ENCODE results near the gene CLMN. TPM values are rescaled to one million over a fixed set of nuclear protein-coding genes. Genes with fewer than 3 reads are reported as not detected.

The CLMN gene
- total and polyA plus RNA-seq, 2 donors (not counting 3 experiments of a cell fraction or from before 2014, with no cell fraction given) = 0.72 to 9.6 TPM

DNA sequence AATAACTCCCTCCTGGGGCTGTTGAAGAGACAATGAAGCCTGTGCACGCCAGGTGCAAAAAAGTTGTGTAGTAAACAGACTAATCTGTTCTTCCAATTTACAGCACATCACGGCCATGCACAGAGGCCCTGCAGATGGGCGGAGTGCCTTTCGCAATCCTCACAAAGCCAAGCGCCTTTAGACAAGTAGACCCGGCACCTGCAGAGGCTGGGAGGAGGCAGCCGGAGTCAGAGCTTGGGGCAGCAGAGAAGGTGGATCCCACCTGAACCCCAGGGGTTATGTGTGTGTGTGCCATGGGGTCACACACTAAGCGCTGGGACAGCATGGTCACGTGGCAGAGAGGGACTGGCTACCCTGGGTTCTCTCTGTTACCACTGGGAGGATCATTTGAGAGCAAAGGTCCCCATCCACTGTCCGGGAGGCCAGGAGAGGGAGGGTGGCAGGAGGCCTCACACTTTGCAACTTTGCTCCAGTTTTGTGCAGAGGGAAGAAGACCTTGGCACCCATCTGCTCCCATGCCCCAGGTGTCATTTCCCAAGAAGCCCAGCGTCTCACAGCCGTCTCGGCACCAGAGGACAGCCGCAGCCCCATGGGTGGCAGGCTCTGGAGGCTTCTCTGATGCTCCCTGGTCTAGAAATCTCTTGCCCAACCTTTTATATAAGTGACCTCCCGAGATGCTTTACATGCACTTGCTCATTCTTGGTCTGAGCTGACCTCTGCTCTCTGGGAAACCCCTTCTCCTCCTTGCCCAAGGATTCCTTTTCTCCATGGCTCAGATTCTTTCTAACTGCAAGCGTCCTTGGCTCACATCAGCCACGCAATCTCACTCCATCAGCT is 82.4 kb downstream of the CLMN start:
- BruUV-seq (replicated peaks) = no TSS peak
- no peaks in the 10 kb centered on the region for H3K79me2 ChIP-seq (ENCODE audit: control insufficient read depth, insufficient read depth, low read length)
- intact Hi-C loops (cut with micrococcal nuclease) (no loop called here), dilution Hi-C loops (cut with MboI; ENCODE audit: extremely low pct_ligation_motif_present, low sequenced_read_pairs) (no loop called here)
- H3K9me3 ChIP-seq (replicated peaks; ENCODE audit: control insufficient read depth, insufficient read depth, low read length) = no peaks in the 10 kb centered on the region
- H3K27me3 ChIP-seq (ENCODE audit: control insufficient read depth in 2 of 2, insufficient read depth in 2 of 2, low read length in 2 of 2) = peaks cover 0 to 2% of the 10 kb centered on the region in 2 experiments
- no peak overlapping the region for H3K4me3 ChIP-seq (replicated peaks in 1 of 3; ENCODE audit: insufficient read depth in 1 of 3, low read depth in 1 of 3, low read length in 3 of 3)
- no peaks in the 10 kb centered on the region for H4K20me1 ChIP-seq (replicated peaks; ENCODE audit: control insufficient read depth, extremely low read depth, insufficient read depth, low read length)
- ChIA-PET CTCF (no interaction called here), POLR2A (no interaction called here)
- FAIRE-seq (no peak), DNase-seq (ENCODE audit: low read depth, low spot score) (no peak)
- no peak overlapping the region for H2AFZ ChIP-seq (ENCODE audit: low read depth, low read length)
- H3K27ac ChIP-seq (ENCODE audit: insufficient read depth, low read depth, low read length) = no peak overlapping the region
- TF ChIP-seq JUN (IDR thresholded peaks at IDR 0.05; ENCODE audit: borderline replicate concordance, insufficient read depth, insufficient read length, low read depth) (no peak), GATA2 (IDR thresholded peaks at IDR 0.05; ENCODE audit: insufficient read depth, insufficient read length, low read depth, low read length) (no peak), FOS (IDR thresholded peaks at IDR 0.05; ENCODE audit: borderline replicate concordance, insufficient read depth, low read length) (no peak), MYC (IDR thresholded peaks at IDR 0.05; ENCODE audit: low read depth, low read length) (no peak), POLR2A (IDR thresholded peaks at IDR 0.05; ENCODE audit: low read depth, low read length) (no peak)
- TF ChIP-seq, protein P1, sequence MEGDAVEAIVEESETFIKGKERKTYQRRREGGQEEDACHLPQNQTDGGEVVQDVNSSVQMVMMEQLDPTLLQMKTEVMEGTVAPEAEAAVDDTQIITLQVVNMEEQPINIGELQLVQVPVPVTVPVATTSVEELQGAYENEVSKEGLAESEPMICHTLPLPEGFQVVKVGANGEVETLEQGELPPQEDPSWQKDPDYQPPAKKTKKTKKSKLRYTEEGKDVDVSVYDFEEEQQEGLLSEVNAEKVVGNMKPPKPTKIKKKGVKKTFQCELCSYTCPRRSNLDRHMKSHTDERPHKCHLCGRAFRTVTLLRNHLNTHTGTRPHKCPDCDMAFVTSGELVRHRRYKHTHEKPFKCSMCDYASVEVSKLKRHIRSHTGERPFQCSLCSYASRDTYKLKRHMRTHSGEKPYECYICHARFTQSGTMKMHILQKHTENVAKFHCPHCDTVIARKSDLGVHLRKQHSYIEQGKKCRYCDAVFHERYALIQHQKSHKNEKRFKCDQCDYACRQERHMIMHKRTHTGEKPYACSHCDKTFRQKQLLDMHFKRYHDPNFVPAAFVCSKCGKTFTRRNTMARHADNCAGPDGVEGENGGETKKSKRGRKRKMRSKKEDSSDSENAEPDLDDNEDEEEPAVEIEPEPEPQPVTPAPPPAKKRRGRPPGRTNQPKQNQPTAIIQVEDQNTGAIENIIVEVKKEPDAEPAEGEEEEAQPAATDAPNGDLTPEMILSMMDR (IDR thresholded peaks at IDR 0.05; ENCODE audit: extremely low read depth in 1 of 2, insufficient read depth in 1 of 2, low read depth in 1 of 2, low read length in 2 of 2) = no peak
- TF ChIP-seq, protein P2, sequence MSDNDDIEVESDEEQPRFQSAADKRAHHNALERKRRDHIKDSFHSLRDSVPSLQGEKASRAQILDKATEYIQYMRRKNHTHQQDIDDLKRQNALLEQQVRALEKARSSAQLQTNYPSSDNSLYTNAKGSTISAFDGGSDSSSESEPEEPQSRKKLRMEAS (IDR thresholded peaks at IDR 0.05; ENCODE audit: insufficient read depth, insufficient read length) = no peak
- no peaks in the 10 kb centered on the region for H3K36me3 ChIP-seq (ENCODE audit: control insufficient read depth in 2 of 2, extremely low read depth in 1 of 2, insufficient read depth in 2 of 2, low read length in 2 of 2)
- no peak overlapping the region for H3K9ac ChIP-seq (replicated peaks; ENCODE audit: extremely low read depth, insufficient read depth, low read length)
- no peak overlapping the region for H3K4me2 ChIP-seq (ENCODE audit: insufficient read depth, low read length)
- no peaks in the 10 kb centered on the region for H3K4me1 ChIP-seq (ENCODE audit: control insufficient read depth, extremely low read depth, insufficient read depth, low read length)
- no peaks in the 10 kb centered on the region for H3K9me1 ChIP-seq (replicated peaks; ENCODE audit: control insufficient read depth, extremely low read depth, insufficient read depth, low read length)
